NCI-H2171 (cell line): ENCODE measurements around the gene TBC1D22B.
"Not testable (repeated sequence)": the region's sequence is repeated elsewhere in the genome, so short reads cannot be mapped to it uniquely, and the experiment has no call there.

Experiments
- DNase-seq: peaks from one replicate; lab custom pipeline; 2025; lab: John Stamatoyannopoulos, UW

TBC1D22B gene

GRCh38 chr6:37269105-37269504, 11.5 kb downstream of the TBC1D22B start:
- no peak for DNase-seq

- DNase-seq: no peak
These were observed 15.4 kb downstream of the TBC1D22B start for GRCh38 chr6:37272834-37273566.

DNA sequence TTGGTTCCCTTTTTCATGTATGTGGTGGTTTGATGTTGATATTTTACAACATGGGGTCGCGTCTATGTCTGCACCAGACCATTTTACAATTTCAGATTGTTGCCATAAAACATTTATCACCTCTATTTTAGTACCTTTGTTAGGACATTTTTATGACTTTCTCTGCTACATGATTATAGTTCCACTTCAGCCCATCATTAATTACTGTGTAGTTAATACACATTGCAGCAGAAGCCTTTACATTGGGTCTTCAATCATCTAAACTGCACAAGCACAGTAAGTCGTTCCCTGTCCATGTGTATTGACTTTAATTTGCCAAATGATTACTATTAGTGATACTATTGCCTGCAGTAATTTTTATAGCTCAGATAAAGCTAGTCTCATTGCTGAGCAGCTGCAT, 16.1 kb downstream of the TBC1D22B start:
- no peak for DNase-seq

- DNase-seq: no peak
These were observed 17.8 kb downstream of the TBC1D22B start for GRCh38 chr6:37275350-37275749.

- DNase-seq: no peak
These were observed 19.4 kb downstream of the TBC1D22B start for GRCh38 chr6:37277001-37277409.

GRCh38 chr6:37279366-37280134, 22.0 kb downstream of the TBC1D22B start:
- no peak for DNase-seq

GRCh38 chr6:37280162-37280887, 22.8 kb downstream of the TBC1D22B start:
- peak; percentile 66 for DNase-seq

- no peak for DNase-seq
These were observed 24.8 kb downstream of the TBC1D22B start for GRCh38 chr6:37282371-37282770.

DNA sequence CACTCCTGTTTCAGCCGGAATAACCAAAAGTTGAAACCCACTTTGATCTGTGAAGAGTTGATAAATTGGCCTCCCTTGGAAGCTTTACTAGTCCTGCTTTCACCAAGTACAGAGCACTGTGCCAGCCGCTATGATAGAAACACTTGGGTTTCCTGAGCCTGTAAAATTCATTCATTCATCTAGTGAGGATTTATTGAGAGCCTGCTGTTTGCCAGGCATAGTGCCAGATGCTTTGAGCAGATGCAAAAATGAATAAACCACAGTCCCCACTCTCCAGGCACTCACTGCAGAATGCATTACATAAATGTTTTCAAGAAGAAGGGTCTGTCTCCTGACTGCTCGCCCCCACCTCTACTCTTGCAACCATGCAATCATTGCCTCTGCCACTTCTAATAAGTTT, 25.7 kb downstream of the TBC1D22B start:
- DNase-seq: no peak

GRCh38 chr6:37283671-37284151, 26.1 kb downstream of the TBC1D22B start:
- no peak for DNase-seq

- DNase-seq: no peak
These were observed 27.2 kb downstream of the TBC1D22B start for GRCh38 chr6:37284781-37285180.

- no peak for DNase-seq
These were observed 28.3 kb downstream of the TBC1D22B start for GRCh38 chr6:37285861-37286311.

GRCh38 chr6:37287519-37288157, 30.1 kb downstream of the TBC1D22B start:
- no peak for DNase-seq

- DNase-seq: no peak
These were observed 30.7 kb downstream of the TBC1D22B start for GRCh38 chr6:37288247-37288646.

DNA sequence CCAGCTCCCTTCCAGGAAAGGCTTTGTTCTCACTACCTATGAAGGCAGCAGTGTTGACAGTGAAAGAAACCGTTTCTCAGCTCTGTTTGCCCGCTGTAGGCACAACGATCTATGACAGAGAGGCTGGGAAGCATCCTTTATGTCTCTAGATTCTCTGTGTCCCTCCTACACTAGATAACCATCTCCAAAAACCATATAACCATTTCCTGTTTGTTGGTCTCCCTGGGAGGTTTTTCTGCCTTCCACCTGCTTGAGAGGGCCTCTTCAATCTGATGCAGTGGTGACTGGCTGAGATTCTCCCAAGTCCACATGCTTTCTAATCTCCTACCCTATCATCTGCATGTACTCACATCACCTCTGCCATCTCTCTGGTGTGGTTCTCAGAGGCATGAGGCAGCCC, 32.4 kb downstream of the TBC1D22B start:
- DNase-seq: no peak

- no peak for DNase-seq
These were observed 35.9 kb downstream of the TBC1D22B start for GRCh38 chr6:37293426-37293825.

DNA sequence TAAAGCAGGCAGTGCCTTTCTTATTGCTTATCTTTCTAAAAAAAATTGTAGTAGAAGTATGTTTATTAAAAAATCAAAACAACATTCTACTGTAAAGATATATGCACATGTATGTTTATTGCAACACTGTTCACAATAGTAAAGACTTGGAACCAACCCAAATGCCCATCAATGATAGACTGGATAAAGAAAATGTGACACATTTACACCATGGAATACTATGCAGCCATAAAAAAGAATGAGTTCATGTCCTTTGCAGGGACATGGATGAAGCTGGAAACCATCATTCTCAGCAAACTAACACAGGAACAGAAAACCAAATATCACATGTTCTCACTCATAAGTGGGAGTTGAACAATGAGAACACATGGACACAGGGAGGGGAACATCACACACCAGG, 40.1 kb downstream of the TBC1D22B start:
- not testable (repeated sequence) for DNase-seq

- no peak for DNase-seq
These were observed 41.4 kb downstream of the TBC1D22B start for GRCh38 chr6:37298958-37299357.

- no peak for DNase-seq
These were observed 42.4 kb downstream of the TBC1D22B start for GRCh38 chr6:37299990-37300389.

- DNase-seq: no peak
These were observed 44.6 kb downstream of the TBC1D22B start for GRCh38 chr6:37302086-37302686.

GRCh38 chr6:37303091-37303660, 45.6 kb downstream of the TBC1D22B start:
- DNase-seq: no peak
